IPS-18c (cell line): ENCODE measurements around the gene CYFIP1.

Source experiments
- H3K4me3 ChIP-seq: 2 replicates; pipeline ENCODE4 v1.7.0; 2013; ENCODE audit warnings: low read depth, mild to moderate bottlenecking, low read length, moderate library complexity; ENCODE audit not compliant: insufficient read depth
- H3K9me3 ChIP-seq: one replicate; pipeline ENCODE4 v1.6.1; 2013; ENCODE audit warnings: mild to moderate bottlenecking, low read length, moderate library complexity; ENCODE audit not compliant: control insufficient read depth, insufficient read depth

CYFIP1 gene

DNA sequence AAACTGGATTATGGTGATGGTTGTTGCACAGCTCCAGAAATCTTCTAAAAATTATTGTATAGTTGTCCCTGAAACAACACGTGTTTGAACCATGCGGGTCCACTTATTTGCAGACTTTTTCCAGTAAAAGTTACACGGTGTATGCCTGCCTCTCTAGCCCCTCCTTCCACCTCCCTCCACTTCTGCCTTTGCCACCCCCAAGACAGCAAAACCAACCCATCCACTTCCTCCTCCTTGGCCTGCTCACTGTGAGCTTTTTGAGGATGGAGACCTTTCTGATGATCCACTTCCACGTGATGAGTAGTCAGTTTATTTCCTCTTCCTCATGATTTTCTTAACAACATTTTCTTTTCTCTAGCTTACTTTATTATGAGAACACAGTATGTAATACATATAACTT is 5.4 kb downstream of the CYFIP1 start:
- no peaks in the 10 kb centered on the region for H3K9me3 ChIP-seq
- no peak overlapping the region for H3K4me3 ChIP-seq

DNA sequence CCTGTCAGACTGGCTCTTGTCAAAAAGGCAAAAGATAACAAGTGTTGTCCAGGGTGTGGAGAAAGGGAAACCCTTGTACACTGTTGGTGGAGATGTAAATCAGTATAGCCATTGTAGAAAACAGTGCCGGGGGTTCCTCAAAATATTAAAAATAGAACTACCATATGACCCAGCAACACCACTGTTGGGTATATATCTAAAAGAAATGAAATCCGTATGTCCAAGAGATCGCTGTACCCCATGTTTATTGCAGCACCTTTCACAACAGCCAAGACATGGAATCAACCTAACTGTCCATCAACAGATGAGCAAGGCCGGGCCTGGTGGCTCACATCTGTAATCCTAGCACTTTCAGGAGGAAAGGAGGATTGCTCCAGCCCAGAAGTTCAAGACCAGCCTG is 6.2 kb downstream of the CYFIP1 start:
- Histone ChIP-seq H3K9me3 (no peaks in the 10 kb centered on the region), H3K4me3 (no peak overlapping the region)

DNA sequence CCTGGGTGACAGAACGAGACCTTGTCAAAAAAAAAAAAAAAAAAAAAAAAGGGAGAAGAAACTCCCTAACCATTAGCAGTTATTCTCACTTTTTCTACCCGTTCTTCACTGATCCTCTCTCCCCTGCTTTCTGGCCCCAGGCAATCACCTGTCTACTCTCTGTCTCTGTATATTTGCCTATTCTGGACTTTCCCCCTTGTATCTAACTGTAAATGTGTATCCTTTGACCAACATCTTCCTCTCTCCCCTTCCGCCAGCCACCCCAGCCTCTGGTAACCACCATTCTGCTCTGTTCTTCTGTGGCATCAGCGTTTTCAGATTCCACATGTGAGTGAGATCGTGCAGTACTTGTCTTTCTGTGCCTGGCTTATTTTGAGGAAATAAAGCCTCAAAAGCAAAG is 6.9 kb downstream of the CYFIP1 start:
- no peaks in the 10 kb centered on the region for H3K9me3 ChIP-seq
- no peak overlapping the region for H3K4me3 ChIP-seq

DNA sequence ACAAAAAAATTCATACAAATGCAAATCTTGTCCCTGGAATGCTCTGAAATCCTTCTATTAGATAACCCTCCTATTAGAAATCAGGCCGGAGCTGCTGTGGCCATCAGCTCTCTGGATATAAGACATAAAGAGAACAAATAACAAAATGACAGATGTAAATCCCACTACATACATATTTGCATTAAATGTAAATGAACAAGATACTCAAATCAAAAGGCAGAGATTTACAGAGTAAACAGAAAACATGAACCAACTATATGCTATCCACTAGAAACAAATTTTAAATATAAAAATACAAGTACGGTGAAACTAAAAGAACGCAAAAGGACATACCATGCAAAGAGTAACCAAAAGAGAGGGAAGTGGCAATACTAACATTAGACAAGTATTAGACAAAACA is 10.7 kb downstream of the CYFIP1 start:
- no peaks in the 10 kb centered on the region for H3K9me3 ChIP-seq
- H3K4me3 ChIP-seq = no peak overlapping the region

DNA sequence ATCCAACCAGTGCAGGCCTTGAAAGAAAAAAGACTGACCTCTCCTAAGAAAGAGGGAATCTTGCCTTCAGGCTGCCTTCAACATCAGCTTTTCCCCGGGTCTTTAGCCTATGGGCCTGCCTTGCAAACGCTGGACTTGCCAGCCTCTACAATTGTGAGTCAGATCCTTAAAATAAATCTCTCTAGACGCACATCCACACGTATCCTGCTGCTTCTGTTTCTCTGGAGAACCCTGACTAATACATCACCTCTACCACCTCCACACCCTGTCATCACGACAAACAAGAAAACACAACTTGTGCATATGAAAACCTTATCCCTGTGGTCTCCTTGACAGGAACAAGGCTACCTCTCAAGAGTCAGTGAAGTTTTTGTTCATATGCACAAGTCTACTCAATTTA is 11.8 kb downstream of the CYFIP1 start:
- Histone ChIP-seq H3K9me3 (no peaks in the 10 kb centered on the region), H3K4me3 (no peak overlapping the region)

DNA sequence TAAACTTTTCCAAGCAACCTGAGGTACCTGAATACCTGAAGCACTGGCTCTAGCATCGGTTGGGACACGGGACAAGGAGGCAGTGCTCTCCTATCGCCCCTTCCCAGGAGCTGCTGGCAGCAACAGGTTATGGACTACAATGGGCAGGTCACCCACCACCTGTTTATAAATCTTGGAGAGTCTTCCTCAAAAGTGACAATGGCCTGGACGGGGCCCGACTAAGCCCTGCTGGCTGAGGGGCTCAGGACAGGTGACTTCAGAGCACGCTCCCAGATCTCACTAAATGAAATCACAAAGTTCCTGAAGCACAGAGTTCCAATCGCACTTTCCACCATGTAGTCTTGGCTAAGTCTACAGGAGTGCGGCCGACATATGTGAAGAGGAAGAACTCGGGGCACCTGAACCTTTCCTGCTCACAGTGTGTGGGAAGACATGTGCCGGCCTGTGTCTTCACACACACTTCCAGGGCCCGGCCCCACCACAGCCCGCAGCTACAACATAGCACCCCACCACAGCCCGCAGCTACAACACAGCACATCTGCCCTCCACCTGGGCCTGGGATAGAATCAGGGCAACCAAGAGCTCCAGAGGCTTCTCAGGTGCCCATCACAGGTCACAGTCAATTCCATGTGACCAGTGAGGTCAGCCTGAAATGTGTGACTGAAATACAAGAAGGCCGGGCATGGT is 12.9 kb downstream of the CYFIP1 start:
- H3K4me3 ChIP-seq = no peak overlapping the region
- no peaks in the 10 kb centered on the region for H3K9me3 ChIP-seq

DNA sequence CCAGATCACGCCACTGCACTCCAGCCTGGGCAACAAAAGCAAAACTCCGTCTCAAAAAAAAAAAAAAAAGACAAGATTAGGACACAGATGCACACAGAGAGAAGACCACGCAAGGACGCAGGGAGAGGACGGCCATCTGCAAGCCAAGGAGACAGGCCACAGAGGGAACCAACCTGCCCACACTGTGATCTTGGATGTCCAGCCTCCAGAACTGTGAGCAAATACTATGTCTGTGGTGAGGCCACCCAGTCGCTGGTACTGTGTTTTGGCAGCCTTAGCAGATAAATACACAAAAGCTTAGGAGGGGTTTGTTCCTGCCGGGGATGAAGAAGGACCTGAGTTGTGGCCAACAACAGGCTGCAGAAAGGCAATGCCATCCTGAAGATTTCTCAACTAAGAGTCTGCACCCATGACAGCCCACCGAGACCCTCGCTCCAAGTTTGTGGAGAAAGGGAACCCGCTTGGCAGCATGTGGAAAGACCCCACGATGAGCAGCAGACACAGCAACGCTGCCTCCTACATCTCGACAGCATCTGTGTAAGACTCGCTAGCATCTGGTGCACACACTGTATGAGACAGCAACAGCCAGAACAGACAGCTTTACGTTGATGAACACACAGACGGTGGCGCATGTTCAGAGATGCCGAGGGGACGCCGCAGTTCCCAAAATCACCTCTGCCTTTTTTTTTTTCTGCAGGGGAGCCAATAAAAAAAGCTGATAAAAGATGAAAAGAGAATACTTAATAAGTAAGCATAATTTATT is 13.7 kb downstream of the CYFIP1 start:
- Histone ChIP-seq H3K9me3 (no peaks in the 10 kb centered on the region), H3K4me3 (no peak overlapping the region)

DNA sequence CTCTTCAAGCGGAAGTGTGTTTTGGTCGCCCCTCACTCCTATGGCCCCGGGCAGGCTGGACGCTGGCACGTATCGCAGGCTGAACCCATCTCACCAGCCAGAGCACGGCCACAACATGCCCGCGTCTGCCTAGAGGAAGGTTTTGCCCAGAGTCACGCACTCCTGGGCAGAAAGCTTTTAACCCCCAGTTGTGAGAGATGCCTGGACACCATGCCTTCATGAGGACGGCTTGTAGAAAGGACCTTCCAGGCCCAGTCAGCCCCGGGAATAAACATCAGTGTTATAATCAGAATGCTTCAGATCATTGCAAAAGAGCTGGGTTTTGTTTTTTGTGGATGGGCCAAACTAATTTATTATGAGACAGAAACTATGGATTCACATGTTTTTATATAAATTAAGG is 16.5 kb downstream of the CYFIP1 start:
- Histone ChIP-seq H3K4me3 (no peak overlapping the region), H3K9me3 (no peaks in the 10 kb centered on the region)

DNA sequence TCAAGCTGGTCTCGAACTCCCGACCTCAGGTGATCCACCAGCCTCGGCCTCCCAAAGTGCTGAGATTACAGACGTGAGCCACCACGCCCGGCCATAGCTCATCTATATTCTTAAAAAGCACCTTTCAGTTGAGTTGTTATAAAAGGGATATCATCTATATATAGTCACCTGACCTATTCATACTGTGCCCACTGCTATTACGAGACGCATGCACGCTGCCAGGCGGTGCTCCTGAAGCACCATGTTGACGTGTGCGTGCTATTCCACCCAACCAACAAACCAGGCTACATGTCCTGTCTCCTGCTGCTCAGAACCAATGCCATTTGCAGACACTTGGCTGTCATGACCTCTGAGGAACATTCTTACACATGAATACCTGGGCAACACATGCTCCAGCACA is 17.6 kb downstream of the CYFIP1 start:
- Histone ChIP-seq H3K4me3 (no peak overlapping the region), H3K9me3 (no peaks in the 10 kb centered on the region)

DNA sequence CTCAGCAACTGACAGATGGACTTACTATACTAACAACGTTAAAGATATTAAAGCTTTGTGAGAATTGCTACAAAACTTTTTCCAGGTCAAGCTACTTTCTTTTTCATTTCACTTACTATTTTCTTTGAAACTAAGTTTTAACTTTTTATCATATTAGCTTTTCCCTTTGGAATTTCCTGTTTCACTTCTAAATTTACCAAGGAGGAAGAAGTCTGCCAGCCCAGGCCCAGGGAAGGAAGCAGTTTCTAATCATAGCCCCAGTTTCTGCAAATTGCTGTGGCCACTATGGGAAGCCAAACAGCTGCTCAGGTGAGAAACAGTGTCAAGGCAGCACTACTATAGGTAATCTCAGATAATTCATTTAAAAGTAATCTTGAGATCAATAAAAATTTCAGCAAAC is 18.4 kb downstream of the CYFIP1 start:
- no peak overlapping the region for H3K4me3 ChIP-seq
- no peaks in the 10 kb centered on the region for H3K9me3 ChIP-seq

DNA sequence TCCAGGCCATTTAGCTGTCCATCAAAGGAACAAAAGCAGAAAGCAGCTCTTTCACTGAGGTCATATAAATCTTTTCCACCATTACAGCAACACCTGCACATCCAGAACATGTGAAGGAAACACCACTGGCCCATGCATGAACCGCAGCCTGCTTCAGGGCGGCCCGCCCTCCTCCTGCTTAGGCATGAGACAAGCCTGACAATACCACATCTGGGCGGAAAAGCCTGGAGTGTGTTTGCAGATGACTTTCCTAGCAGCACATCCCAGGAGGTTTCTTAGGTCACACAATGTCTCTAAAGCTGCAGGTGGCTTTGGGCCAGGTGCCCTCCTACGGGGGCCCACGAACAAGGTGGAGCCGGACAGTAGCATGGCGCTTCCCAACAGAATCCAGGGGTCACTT is 19.6 kb downstream of the CYFIP1 start:
- Histone ChIP-seq H3K4me3 (no peak overlapping the region), H3K9me3 (no peaks in the 10 kb centered on the region)

DNA sequence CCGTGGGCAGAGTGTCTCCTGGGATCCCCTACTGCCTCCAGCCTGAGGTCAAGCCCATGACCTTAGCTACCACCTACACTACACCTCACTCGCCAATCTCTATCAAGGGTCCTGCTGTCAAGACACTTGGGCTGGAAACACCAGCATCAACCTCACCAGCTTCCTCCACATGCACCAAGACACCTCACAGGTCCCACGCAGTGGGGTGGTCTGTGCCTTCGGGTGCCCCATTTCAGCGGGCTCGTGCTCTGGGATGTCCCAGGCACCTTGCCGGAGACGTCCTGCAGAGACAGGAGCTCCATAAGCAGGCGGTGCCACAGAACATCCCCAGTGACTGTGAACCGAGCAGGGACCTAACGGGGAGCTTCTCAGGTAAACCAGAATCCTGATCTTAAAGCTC is 20.0 kb downstream of the CYFIP1 start:
- H3K4me3 ChIP-seq = no peak overlapping the region
- no peaks in the 10 kb centered on the region for H3K9me3 ChIP-seq

DNA sequence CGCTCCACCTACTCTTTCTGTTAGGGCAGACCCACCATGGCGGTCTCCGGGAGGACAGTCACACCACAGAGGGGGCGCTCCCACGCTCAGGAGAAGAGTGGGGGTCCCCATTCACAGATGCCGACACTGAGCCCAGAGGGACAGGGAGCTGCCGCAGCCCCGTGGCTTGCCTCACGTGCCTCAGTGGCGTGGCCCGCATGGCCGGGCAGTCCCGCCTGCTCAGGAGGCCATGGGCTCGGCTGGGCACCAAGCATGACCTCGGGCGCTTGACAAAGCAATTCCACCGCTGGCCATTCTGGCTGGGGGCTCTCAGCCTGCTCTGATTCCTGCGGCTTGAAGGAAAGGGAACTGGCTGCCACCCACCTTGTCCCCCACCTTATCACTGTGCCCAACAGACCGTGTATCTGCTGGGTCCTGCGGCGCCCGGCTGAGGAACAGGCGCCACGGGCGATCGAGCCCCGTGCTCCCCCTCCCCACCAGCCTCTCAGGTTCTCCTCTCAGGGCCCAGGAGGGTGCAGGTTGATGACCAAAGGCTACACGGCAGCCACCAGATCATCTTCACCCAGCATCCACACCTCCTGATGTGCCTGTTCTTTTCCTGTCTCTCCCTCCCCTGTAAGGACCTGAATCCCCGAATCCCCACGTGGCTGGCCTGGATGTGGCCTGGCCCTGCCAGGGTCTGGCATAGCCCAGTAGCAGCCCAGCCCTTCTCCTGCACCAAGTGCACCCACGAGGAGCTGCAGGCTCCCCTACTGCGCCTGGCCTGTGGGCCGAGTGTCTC is 20.7 kb downstream of the CYFIP1 start:
- Histone ChIP-seq H3K4me3 (no peak overlapping the region), H3K9me3 (no peaks in the 10 kb centered on the region)

DNA sequence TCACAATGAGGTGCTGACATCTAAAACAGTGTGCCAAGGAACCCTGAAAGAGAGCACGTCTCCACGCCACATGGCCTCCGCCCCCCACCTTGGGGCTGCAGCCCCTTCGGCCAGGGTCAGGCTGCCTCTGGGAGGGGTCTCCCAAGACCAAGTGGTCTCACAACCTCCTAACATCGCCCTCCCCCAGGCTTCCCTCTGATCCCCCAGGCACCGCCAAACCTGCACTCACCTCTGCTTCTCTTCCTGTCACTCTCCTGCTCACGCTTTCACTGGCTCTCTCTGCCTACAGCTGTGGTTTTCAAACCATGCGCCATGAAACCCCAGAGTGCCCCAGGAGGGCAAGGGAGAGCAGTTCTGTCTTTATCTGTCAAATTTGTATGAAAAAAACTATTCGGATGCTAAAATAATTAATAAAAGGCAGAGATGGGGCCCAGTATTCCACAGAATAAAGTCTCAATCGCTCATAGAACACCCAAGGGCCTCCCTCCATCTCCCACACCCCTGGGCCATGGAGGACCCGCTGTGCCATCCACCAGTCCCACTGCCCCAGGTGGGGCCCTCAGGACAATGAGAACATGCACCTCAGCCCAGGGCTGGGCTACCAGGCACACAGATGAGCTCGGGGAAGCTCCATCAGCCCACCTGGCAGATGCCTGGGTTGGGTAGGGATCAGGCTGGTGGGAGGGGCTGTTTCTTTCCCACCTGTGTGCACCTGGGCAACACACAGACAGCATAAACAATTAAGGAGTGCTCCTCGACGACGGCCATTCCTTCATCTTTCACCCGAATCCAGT is 21.5 kb downstream of the CYFIP1 start:
- no peak overlapping the region for H3K4me3 ChIP-seq

DNA sequence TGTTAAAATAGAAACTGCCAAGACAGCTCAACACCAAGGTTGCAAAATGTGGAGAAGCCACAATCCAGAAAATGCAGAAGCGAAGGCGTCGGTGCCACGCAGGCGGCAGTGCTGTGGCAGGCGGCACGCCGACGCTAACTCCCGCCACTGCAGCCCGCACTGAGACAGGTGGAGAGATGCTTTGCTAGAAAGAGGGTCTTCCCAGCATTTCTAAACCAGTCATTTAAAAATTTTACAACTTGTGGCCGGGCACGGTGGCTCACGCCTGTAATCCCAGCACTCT is 23.2 kb downstream of the CYFIP1 start:
- Histone ChIP-seq H3K9me3 (no peaks in the 10 kb centered on the region), H3K4me3 (no peak overlapping the region)

More for the DNA sequence above, 21.5 kb downstream of the CYFIP1 start:
- no peaks in the 10 kb centered on the region for H3K9me3 ChIP-seq

DNA sequence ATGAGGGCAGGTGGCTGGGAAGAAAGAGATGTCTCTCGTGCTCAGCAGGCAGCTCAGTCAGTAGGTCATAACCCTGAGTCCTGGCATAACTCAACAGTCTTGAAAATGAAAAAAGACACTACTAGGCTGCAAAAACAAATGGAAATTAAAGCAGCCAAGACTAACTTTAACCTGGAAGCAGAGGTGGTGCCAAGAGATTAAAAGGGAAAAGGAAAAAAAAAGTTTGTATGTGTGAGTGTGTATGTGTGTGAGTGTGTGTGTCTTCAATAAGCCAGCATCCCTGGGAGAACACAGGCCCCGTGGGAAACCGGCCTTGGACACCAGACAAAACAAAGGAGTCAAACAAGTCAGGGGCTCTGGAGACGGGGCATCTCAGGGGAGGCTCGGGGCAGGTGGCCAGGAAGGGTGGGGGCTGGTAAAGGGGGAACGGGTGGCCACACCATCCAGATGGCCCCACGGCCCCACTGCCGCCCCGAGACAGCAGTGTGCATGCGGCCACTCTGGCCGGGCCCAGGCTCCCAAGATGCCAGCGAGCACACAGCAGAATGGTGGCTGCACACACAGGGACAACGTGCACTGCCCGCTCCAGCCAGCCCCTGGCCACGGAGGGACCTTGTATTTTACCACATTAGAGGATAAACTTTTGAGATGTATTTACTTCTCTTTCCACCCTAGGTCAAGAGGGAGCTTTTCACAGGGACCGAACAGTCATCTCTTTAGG is 23.8 kb downstream of the CYFIP1 start:
- no peak overlapping the region for H3K4me3 ChIP-seq
- H3K9me3 ChIP-seq = no peaks in the 10 kb centered on the region

DNA sequence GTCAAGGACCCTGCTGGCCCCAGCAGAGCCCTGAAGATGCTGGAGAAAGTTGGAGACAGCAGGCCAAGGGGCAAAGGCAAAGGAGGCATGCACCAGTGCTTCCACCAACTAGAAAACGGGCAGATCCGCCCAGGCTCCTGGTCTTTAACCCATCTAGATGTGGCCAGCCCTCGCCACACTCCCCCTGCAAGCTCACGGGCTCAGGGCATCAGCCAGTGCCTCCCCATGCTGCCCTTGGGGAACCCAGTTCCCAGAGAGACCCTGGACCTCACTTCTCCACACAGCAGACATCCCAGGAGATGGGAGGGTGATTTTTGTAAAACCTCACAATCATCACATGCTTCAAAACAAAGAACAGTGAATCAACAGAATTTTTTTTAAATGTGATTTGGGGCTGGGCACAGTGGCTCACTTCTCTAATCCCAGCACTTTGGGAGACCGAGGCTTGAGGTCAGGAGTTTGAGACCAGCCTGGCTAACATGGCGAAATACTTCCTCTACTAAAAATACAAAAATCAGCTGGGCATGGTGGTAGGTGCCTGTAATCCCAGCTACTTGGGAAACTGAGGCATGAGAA is 24.5 kb downstream of the CYFIP1 start:
- no peaks in the 10 kb centered on the region for H3K9me3 ChIP-seq
- no peak overlapping the region for H3K4me3 ChIP-seq
